SH-SY5Y (cell line): Measurements from ENCODE around the gene ESRRB.

Source experiments
- GATA2 ChIP-seq: IDR thresholded peaks from 2 replicates; pipeline ENCODE4 v1.6.1; 2011; ENCODE audit warnings: mild to moderate bottlenecking, low read depth, low read length
- GATA3 ChIP-seq: IDR thresholded peaks from 2 replicates; pipeline ENCODE4 v1.6.1; 2011; ENCODE audit warnings: low read depth, mild to moderate bottlenecking, low read length, moderate library complexity

Gene ESRRB

DNA sequence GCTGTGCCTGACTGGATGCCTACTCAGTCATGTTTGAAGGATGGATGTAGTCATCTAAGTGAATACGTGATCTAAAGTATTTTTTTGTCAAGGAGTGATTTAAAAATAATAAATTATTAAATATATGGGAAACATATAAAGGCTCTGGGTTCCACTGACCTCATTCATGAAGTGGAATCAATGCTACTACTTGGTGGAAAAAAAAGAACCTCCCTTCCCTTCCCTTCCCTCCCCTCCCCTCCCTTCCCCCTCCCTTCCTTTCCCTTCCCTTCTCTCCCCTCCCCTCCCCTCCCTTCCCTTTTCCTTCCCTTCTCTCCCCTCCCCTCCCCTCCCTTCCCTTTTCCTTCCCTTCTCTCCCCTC, 162.7 kb downstream of the ESRRB start:
- no peak for TF ChIP-seq GATA2
- TF ChIP-seq GATA3 = no peak

DNA sequence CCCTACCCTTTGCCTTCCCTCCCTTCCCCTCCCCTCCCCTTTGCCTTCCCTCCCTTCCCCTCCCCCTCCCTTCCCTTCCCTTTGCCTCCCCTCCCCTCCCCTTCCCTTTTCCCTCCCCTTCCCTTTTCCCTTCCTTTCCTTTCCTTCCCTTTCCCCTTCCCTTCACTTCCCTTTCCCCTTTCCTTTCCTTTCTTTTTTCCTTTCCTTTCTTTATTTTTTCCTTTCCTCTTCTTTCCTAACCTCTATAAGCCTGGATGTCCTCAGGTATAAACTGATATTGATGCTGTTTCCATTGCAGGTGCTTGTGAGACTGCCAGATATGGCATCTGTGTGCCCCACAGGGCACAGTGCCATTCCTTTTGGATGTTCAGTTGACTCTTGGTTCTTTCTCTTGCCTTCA, 163.2 kb downstream of the ESRRB start:
- no peak for TF ChIP-seq GATA2
- no peak for TF ChIP-seq GATA3

DNA sequence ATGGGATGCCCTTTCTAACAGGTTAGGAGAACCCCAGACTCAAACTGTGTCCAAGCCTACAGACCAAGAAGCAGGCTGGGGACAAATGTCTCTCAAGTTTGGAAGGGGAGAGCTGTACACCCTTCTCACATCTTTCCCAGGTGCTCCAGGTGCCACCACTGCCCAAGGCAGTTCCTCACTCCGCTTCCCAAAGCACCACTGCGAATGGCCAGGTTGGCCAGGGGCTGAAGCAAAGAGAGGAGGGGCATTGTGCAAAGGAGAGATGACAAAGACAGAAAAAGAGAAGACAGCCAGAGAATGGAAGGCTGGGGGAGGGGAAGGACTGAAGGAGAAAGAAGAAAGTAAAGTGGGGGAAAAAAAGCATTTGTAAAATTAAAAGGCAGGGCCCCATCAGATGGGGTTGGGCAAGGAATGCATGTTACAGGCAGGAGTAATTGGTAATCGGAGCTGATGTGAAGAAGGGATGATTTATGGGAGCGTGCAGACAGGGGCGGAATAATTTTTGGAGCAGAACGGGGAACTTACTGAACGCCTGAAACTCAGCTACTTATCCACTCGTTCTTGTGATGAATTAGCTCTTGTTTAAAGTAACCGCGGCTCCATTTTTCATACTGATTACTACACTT, 165.8 kb downstream of the ESRRB start:
- no peak for TF ChIP-seq GATA2
- no peak for TF ChIP-seq GATA3

DNA sequence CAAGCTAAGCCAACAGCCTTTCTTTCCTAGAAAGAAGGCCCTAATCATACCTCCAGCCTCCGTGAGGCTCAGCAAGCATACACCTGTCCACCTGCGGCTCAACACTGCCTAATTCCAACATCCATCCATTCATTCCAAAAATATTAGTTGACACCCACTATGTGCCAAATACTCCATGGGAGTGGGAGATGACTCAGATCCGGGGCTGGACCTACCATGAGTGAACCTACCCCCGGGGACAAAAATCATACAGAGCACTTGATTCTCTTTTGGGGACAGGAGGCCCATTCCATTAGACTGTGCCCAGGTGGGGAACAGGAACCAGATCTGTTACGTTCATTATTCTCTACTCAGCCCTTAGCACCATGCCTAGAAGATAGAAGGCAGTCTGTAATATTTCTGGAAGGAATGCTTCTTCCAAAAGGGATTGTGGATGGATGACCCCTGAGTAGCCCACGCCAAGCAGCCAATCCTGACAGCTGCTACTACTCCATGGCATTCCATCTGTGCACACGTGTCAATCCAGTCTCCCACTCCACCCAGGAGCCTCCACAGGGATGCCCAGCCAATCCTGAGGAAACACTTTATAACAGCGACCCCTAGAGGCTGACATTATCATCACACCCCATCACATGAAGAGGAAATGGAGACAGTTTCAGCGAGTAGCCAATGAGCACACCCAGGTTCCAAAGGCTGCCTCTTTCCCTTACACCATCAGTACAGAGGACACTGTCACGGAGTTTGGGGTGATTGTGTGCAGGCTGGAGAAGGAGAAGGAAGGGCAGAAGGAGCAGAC, 170.7 kb downstream of the ESRRB start:
- no peak for TF ChIP-seq GATA3

DNA sequence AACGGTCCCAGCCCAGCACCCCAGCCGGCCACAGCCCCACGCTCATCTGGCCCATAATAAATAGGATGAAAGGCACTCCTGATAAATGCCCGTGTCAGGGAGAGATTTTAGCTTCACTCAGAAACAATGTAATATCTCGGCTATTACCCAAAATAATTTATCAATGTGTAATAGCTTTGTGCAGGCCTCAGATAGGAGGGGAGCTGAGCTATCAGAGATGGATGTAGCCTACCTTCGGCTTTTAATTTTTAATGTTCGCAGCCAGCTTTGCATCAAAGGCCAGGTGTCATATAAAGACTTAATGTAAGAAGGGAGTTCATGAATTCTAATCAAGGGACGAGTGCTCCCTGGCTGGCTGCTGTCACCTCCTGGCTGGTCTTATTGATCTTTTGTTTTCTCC, 171.9 kb downstream of the ESRRB start:
- no peak for TF ChIP-seq GATA2
- no peak for TF ChIP-seq GATA3

DNA sequence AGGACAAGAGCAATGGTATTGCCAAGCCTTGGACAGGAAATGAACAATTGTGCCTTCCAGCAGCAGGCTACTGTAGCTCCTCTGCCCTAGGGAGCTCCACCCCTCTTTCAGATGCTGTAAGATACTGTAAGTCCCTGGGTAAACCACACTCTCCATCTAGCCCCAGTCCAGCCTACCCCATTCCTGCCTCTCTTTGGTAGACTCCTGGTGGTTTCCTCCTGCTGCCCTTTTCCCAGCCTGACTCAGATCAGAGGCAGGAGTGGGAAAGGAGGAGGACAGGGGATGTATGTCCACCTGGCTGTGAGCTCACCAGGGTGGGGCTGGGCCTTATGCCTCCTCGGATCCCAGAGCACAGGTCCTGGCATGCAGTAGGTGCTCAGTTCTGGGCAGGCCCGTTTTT, 174.6 kb downstream of the ESRRB start:
- TF ChIP-seq GATA3 (no peak), GATA2 (no peak)

DNA sequence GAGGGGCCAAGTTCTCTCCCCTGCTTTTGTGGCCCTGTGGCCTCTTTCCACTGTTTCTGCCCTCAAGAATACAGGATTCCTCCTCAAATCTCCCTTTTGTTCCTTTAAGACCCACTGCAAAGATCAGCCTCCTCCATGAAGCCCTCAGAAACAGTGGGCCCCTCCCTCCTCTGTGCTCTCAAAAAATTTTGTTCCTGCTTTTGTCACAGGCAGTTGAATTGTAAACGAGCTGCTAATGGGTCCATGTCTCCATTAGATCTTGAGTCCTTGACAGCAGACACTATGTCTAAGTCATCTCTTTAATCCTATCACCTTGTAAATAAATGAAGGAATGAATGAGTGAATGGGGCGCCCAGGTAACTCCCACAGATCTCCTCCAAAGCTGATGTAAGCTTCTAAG, 175.2 kb downstream of the ESRRB start:
- no peak for TF ChIP-seq GATA3
- no peak for TF ChIP-seq GATA2
